Measurements from ENCODE around the gene MAP1LC3B. TPM values are rescaled to one million over a fixed set of nuclear protein-coding genes. Genes with fewer than 3 reads are reported as not detected.
A peak's percentile ranks its signal among the peaks of the same experiment; 100 is the strongest.

The MAP1LC3B gene
- total RNA-seq, 1 donor from 2014 or later, result 46.2 TPM

DNA sequence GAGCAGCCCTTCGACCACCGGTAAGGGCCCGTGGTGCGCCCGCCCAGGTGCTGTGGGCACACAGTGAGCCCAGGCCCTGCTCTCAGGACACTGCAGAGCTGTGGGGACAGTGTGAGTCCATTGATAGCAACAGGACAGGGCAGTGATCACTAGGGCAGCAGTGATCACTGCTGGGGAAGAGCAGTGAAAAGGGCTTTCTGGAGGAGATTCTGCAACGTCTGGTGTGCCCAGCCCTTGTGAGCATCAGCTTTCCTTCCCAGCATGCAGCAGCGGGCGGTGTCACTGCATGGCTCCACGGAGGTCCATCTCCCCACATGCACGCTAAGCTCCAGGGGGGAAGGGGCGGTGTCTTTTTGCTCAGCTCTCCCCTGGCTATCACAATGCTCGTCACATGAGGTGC lies 32.1 kb downstream of the MAP1LC3B start:
- TF ChIP-seq, protein P1, sequence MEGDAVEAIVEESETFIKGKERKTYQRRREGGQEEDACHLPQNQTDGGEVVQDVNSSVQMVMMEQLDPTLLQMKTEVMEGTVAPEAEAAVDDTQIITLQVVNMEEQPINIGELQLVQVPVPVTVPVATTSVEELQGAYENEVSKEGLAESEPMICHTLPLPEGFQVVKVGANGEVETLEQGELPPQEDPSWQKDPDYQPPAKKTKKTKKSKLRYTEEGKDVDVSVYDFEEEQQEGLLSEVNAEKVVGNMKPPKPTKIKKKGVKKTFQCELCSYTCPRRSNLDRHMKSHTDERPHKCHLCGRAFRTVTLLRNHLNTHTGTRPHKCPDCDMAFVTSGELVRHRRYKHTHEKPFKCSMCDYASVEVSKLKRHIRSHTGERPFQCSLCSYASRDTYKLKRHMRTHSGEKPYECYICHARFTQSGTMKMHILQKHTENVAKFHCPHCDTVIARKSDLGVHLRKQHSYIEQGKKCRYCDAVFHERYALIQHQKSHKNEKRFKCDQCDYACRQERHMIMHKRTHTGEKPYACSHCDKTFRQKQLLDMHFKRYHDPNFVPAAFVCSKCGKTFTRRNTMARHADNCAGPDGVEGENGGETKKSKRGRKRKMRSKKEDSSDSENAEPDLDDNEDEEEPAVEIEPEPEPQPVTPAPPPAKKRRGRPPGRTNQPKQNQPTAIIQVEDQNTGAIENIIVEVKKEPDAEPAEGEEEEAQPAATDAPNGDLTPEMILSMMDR (IDR thresholded peaks at IDR 0.05; ENCODE audit: unreplicated experiment), result no peak
- H3K27me3 Mint-ChIP-seq, result no peaks in the 10 kb centered on the region
- no peak for DNase-seq (ENCODE audit: low spot score, unreplicated experiment)
- no peak overlapping the region for H3K27ac Mint-ChIP-seq
- H3K9me3 Mint-ChIP-seq (ENCODE audit: low read depth), result no peaks in the 10 kb centered on the region
- no peaks in the 10 kb centered on the region for H3K4me1 Mint-ChIP-seq (ENCODE audit: low read depth)
- H3K36me3 Mint-ChIP-seq (ENCODE audit: insufficient read depth), result peaks cover 19% of the 10 kb centered on the region
- H3K4me3 Mint-ChIP-seq (ENCODE audit: low read depth), result no peak overlapping the region

DNA sequence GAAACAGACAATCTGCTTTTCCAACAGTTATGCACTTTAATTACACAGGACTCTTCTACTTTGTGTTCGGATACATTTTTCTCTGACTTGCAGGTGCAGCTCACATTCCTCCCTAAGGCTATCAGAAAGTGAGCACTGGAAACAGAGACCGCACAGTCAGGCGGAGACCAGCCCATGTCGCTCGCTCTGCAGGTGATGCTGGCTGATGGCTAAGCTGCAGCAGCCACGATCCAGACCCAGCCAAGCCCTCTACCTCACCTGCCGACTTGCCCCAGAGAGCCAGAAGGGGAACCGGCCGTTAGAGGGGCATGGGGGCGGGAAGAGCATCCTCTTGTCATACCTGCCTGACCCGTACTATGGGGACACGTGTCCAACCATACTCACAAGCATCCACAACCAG lies 33.8 kb downstream of the MAP1LC3B start:
- DNase-seq (ENCODE audit: low spot score, unreplicated experiment), result no peak

DNA sequence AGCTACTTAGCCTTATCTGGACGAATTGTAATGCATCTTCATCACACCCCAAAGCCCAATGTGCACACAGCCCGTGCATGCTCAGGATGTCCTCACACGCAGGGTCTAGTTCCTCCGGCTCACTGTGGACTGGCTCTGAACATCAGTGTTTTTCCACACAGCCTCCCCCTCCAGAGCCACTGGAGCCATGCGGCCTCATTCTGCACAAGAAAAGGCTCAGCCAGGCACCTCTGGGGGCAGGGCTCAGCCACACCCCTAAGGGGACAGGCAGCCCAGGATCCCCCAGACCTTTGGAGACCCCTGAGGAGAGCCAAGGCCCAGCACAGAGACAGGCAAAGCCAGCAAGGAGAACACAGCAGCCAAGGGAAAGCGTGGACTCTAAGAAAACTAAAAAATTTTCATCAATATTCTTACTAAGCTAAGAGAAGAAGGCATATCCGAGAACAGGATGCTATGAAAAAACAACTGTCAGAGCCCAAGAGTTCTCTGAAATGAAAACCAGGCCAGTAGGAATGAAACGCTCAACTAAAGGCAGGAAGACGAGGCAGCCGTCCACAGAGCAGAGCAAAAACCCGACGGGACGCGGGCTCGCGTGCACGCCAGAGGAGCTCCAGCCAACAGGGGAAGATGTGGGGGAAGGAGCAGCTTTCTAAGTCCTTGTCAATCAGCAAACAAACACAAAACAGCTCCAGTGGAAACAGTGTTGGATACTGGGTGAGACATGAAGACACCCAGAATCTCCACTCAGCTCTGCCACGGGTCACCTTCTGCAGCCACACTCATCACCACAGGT lies 34.5 kb downstream of the MAP1LC3B start:
- no peaks in the 10 kb centered on the region for H3K4me1 Mint-ChIP-seq (ENCODE audit: low read depth)
- H3K27me3 Mint-ChIP-seq, result no peaks in the 10 kb centered on the region
- H3K27ac Mint-ChIP-seq, result peak overlapping the region; percentile 5
- no peaks in the 10 kb centered on the region for H3K9me3 Mint-ChIP-seq (ENCODE audit: low read depth)
- H3K36me3 Mint-ChIP-seq (ENCODE audit: insufficient read depth), result peaks cover 19% of the 10 kb centered on the region
- DNase-seq (ENCODE audit: low spot score, unreplicated experiment), result no peak
- TF ChIP-seq, protein P1 (IDR thresholded peaks at IDR 0.05; ENCODE audit: unreplicated experiment), result no peak
- no peak overlapping the region for H3K4me3 Mint-ChIP-seq (ENCODE audit: low read depth)

More for the DNA sequence above, 33.8 kb downstream of the MAP1LC3B start:
- H3K4me1 Mint-ChIP-seq (ENCODE audit: low read depth), result no peaks in the 10 kb centered on the region
- peaks cover 22% of the 10 kb centered on the region for H3K36me3 Mint-ChIP-seq (ENCODE audit: insufficient read depth)
- no peaks in the 10 kb centered on the region for H3K27me3 Mint-ChIP-seq
- TF ChIP-seq, protein P1 (IDR thresholded peaks at IDR 0.05; ENCODE audit: unreplicated experiment), result no peak
- H3K9me3 Mint-ChIP-seq (ENCODE audit: low read depth), result no peaks in the 10 kb centered on the region
- no peak overlapping the region for H3K4me3 Mint-ChIP-seq (ENCODE audit: low read depth)
- no peak overlapping the region for H3K27ac Mint-ChIP-seq

DNA sequence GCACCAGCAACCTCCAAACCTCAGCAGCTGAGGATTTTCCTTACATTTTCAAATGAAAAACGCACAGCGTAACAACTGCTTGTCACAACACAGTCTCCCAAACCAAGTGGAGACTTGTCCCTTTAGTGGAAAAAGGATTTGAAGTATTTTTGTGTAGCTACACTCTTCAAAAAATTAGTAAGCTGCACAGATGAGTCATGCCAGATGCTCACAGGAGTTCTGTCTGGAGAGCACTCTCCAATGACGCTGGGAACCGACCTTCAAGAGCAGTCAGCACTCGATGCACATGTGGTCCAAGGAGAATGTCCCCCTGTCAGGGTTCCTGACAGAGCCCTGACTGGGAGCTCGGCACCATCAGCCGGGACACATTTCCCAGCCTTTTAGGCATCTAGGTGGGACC lies 39.8 kb downstream of the MAP1LC3B start:
- Mint-ChIP-seq H3K27ac (no peak overlapping the region), H3K4me3 (ENCODE audit: low read depth) (no peak overlapping the region), H3K27me3 (no peaks in the 10 kb centered on the region), H3K36me3 (ENCODE audit: insufficient read depth) (peaks cover 7% of the 10 kb centered on the region), H3K9me3 (ENCODE audit: low read depth) (no peaks in the 10 kb centered on the region), H3K4me1 (ENCODE audit: low read depth) (peaks cover 3% of the 10 kb centered on the region)
- no peak for DNase-seq (ENCODE audit: low spot score, unreplicated experiment)
- TF ChIP-seq, protein P1 (IDR thresholded peaks at IDR 0.05; ENCODE audit: unreplicated experiment), result no peak

DNA sequence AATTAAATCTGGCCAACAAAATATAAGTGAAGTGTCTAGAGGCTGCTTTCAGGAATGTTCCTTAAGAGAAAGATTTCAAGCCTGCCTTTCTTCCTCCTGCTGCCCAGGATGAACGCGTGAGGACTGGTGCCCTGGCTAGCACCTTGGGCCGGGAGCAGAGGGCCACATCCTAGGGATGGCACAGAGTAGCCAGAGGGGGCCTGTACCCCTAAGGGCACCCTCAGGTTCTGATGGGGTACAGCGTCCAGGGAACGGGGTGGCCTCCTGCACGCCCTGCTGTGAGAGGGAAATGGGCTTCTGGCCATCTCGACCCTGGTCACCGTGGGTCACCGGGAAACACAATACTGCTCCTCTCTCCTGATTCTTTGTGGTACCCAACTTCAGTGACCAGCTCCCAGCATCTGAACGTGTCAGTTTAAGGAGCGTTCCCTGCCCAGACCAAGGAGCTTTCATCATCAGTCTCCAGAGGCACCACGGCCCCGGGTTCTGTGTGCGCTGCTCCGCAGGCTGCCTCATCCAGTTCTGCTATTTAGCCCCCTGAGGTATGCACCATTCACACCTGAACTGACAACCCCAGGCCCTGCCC lies 40.3 kb downstream of the MAP1LC3B start:
- H3K36me3 Mint-ChIP-seq (ENCODE audit: insufficient read depth), result peaks cover 7% of the 10 kb centered on the region
- peaks cover 3% of the 10 kb centered on the region for H3K4me1 Mint-ChIP-seq (ENCODE audit: low read depth)
- TF ChIP-seq, protein P1 (IDR thresholded peaks at IDR 0.05; ENCODE audit: unreplicated experiment), result no peak
- no peaks in the 10 kb centered on the region for H3K27me3 Mint-ChIP-seq
- no peak for DNase-seq (ENCODE audit: low spot score, unreplicated experiment)
- H3K27ac Mint-ChIP-seq, result no peak overlapping the region
- no peak overlapping the region for H3K4me3 Mint-ChIP-seq (ENCODE audit: low read depth)
- no peaks in the 10 kb centered on the region for H3K9me3 Mint-ChIP-seq (ENCODE audit: low read depth)
